HuH-7 (cell line): ENCODE data around the gene TMEM109.

Experiments
- DNase-seq: peaks from one replicate; pipeline ENCODE4 v3.0.0; 2011; ENCODE audit warnings: low spot score

The TMEM109 gene

GRCh38 chr11:60910281-60910687, 3.7 kb upstream of the TMEM109 start:
- no peak for DNase-seq

- no peak for DNase-seq
These were observed 3.1 kb upstream of the TMEM109 start for GRCh38 chr11:60910711-60911380.

- DNase-seq = no peak
These were observed 1.6 kb upstream of the TMEM109 start for GRCh38 chr11:60912223-60912850.

- no peak for DNase-seq
These were observed 968 bp upstream of the TMEM109 start for GRCh38 chr11:60912851-60913528.

- DNase-seq = no peak
These were observed 782 bp downstream of the TMEM109 start for GRCh38 chr11:60914633-60915247.

GRCh38 chr11:60915248-60915914, 1.4 kb downstream of the TMEM109 start:
- DNase-seq = no peak

GRCh38 chr11:60916669-60917206, 2.8 kb downstream of the TMEM109 start:
- DNase-seq = no peak

GRCh38 chr11:60917267-60917666, 3.3 kb downstream of the TMEM109 start:
- no peak for DNase-seq

- no peak for DNase-seq
These were observed 4.4 kb downstream of the TMEM109 start for GRCh38 chr11:60918251-60918938.

GRCh38 chr11:60918939-60919265, 4.9 kb downstream of the TMEM109 start:
- no peak for DNase-seq

- no peak for DNase-seq
These were observed 5.4 kb downstream of the TMEM109 start for GRCh38 chr11:60919320-60919719.

- DNase-seq = no peak
These were observed 6.0 kb downstream of the TMEM109 start for GRCh38 chr11:60919956-60920355.

- DNase-seq = no peak
These were observed 7.3 kb downstream of the TMEM109 start for GRCh38 chr11:60921259-60921658.

- no peak for DNase-seq
These were observed 7.9 kb downstream of the TMEM109 start for GRCh38 chr11:60921777-60922335.

- no peak for DNase-seq
These were observed 8.9 kb downstream of the TMEM109 start for GRCh38 chr11:60922906-60923305.

- DNase-seq = no peak
These were observed 9.4 kb downstream of the TMEM109 start for GRCh38 chr11:60923326-60923725.

GRCh38 chr11:60923800-60924109, 9.8 kb downstream of the TMEM109 start:
- DNase-seq = no peak

GRCh38 chr11:60924110-60924905, 10.3 kb downstream of the TMEM109 start, which contains the start of gene TMEM132A:
TMEM132A (plus strand) TSS chr11:60924460; CDS start chr11:60924634, 174 bp downstream.
- peak; percentile 100 for DNase-seq

- DNase-seq = peak; percentile 84
These were observed 11.2 kb downstream of the TMEM109 start for GRCh38 chr11:60924906-60925853.
